ENCODE data around the gene DHDH.
"Not testable (repeated sequence)": the region's sequence is repeated elsewhere in the genome, so short reads cannot be mapped to it uniquely, and the experiment has no call there.

The DHDH gene

GRCh38 chr19:48915757-48916156 lies 17.7 kb upstream of the DHDH start:
- FAIRE-seq, result no peak

GRCh38 chr19:48918071-48918470 lies 15.4 kb upstream of the DHDH start:
- no peak for FAIRE-seq
- DNase-seq (ENCODE audit: low spot score), result no peak

More at GRCh38 chr19:48915757-48916156, 17.7 kb upstream of the DHDH start:
- no peak for DNase-seq (ENCODE audit: low spot score)

GRCh38 chr19:48918801-48919247 lies 14.7 kb upstream of the DHDH start:
- no peak for FAIRE-seq
- DNase-seq (ENCODE audit: low spot score), result no peak

- not testable (repeated sequence) for FAIRE-seq; DNase-seq (ENCODE audit: low spot score)
Observed at GRCh38 chr19:48919271-48919670, 14.2 kb upstream of the DHDH start.

GRCh38 chr19:48920949-48921348 lies 12.6 kb upstream of the DHDH start:
- no peak for FAIRE-seq
- DNase-seq (ENCODE audit: low spot score), result no peak

- DNase-seq (ENCODE audit: low spot score) (no peak), FAIRE-seq (no peak)
Observed at GRCh38 chr19:48921721-48922500, 11.6 kb upstream of the DHDH start.

- no peak for FAIRE-seq
- DNase-seq (ENCODE audit: low spot score), result no peak
Observed at GRCh38 chr19:48922548-48923490, 10.7 kb upstream of the DHDH start.

- DNase-seq (ENCODE audit: low spot score) (peak; percentile 79), FAIRE-seq (peak; percentile 30)
Observed at GRCh38 chr19:48925240-48925843, 8.2 kb upstream of the DHDH start.

GRCh38 chr19:48925890-48926289 lies 7.6 kb upstream of the DHDH start:
- FAIRE-seq; DNase-seq (ENCODE audit: low spot score): not testable (repeated sequence)

- DNase-seq (ENCODE audit: low spot score) (peak; percentile 88), FAIRE-seq (peak; percentile 85)
Observed at GRCh38 chr19:48926909-48927308, 6.6 kb upstream of the DHDH start.

GRCh38 chr19:48927692-48928091 lies 5.8 kb upstream of the DHDH start:
- FAIRE-seq, result not testable (repeated sequence)

GRCh38 chr19:48928164-48929025 lies 5.1 kb upstream of the DHDH start:
- FAIRE-seq (no peak), DNase-seq (ENCODE audit: low spot score) (no peak)

More at GRCh38 chr19:48927692-48928091, 5.8 kb upstream of the DHDH start:
- DNase-seq (ENCODE audit: low spot score), result not testable (repeated sequence)

- FAIRE-seq, result no peak
- no peak for DNase-seq (ENCODE audit: low spot score)
Observed at GRCh38 chr19:48934837-48935236, 1.3 kb downstream of the DHDH start.

GRCh38 chr19:48935864-48936263 lies 2.4 kb downstream of the DHDH start:
- FAIRE-seq (no peak), DNase-seq (ENCODE audit: low spot score) (no peak)

- no peak for FAIRE-seq
Observed at GRCh38 chr19:48938256-48938655, 4.8 kb downstream of the DHDH start.

GRCh38 chr19:48940902-48941301 lies 7.4 kb downstream of the DHDH start:
- DNase-seq (ENCODE audit: low spot score) (no peak), FAIRE-seq (no peak)

More at GRCh38 chr19:48938256-48938655, 4.8 kb downstream of the DHDH start:
- no peak for DNase-seq (ENCODE audit: low spot score)

- DNase-seq (ENCODE audit: low spot score) (no peak), FAIRE-seq (no peak)
Observed at GRCh38 chr19:48943081-48943480, 9.6 kb downstream of the DHDH start.

- FAIRE-seq, result no peak
- no peak for DNase-seq (ENCODE audit: low spot score)
Observed at GRCh38 chr19:48945415-48945814, 11.9 kb downstream of the DHDH start.

GRCh38 chr19:48945817-48946216 lies 12.3 kb downstream of the DHDH start:
- DNase-seq (ENCODE audit: low spot score) (no peak), FAIRE-seq (no peak)

- no peak for FAIRE-seq
- no peak for DNase-seq (ENCODE audit: low spot score)
Observed at GRCh38 chr19:48946463-48947257, 13.2 kb downstream of the DHDH start.

All from RCC 7860 (cell line).